Lung (tissue), 12 donors: ENCODE measurements around the gene GNA12. TPM values are rescaled to one million over a fixed set of nuclear protein-coding genes. Genes with fewer than 3 reads are reported as not detected.
"Not testable (repeated sequence)": the region's sequence is repeated elsewhere in the genome, so short reads cannot be mapped to it uniquely, and the experiment has no call there.

Experiments
- ATAC-seq: fragments of 200-7000 bp; cut with Tn5 transposase; one replicate; pipeline ENCODE4 v1.9.1; 2020; ENCODE audit warnings: moderate number of reproducible peaks; ENCODE audit not compliant: insufficient read depth, low FRiP score
- DNase-seq, 3 donors: peaks; one replicate each; pipeline ENCODE4 v3.0.0-alpha.2; 2013 to 2017
- H3K27ac ChIP-seq, 2 donors: one replicate each; pipeline ENCODE4 v1.5.1; 2013; ENCODE audit warnings: mild to moderate bottlenecking in 2 of 2, moderate library complexity in 2 of 2, control low read depth in 1 of 2, inconsistent platforms in 1 of 2, low read depth in 1 of 2, low read length in 1 of 2
- H3K27me3 ChIP-seq, 3 donors: one replicate each; pipeline ENCODE4 v1.5.1; 2013; ENCODE audit warnings: low read length in 2 of 3; ENCODE audit not compliant: control insufficient read depth in 3 of 3, insufficient read depth in 3 of 3
- H3K36me3 ChIP-seq, 4 donors: one replicate each; pipeline ENCODE4 v1.5.1; 2013; ENCODE audit warnings: low read length in 4 of 4, mild to moderate bottlenecking in 1 of 4, moderate library complexity in 1 of 4; ENCODE audit not compliant: control insufficient read depth in 4 of 4, insufficient read depth in 4 of 4
- H3K4me1 ChIP-seq, 5 donors: one replicate each; pipeline ENCODE4 v1.5.1; 2013; ENCODE audit warnings: low read length in 5 of 5, mild to moderate bottlenecking in 2 of 5, moderate library complexity in 1 of 5; ENCODE audit not compliant: control insufficient read depth in 5 of 5, insufficient read depth in 5 of 5
- H3K4me3 ChIP-seq: one replicate; pipeline ENCODE4 v1.5.1; 2013; ENCODE audit warnings: mild to moderate bottlenecking, control low read depth, moderate library complexity
- H3K9ac ChIP-seq, 2 donors: one replicate each; pipeline ENCODE4 v1.5.1; 2013; ENCODE audit warnings: low read length in 2 of 2, control low read depth in 1 of 2; ENCODE audit not compliant: insufficient read depth in 1 of 2
- H3K9me3 ChIP-seq, 4 donors: one replicate each; pipeline ENCODE4 v1.5.1; 2013; ENCODE audit warnings: low read length in 3 of 4, mild to moderate bottlenecking in 1 of 4, moderate library complexity in 1 of 4; ENCODE audit not compliant: control insufficient read depth in 4 of 4, insufficient read depth in 3 of 4
- CTCF ChIP-seq: IDR thresholded peaks from 2 replicates; pipeline ENCODE4 v1.5.1; 2012; ENCODE audit warnings: mild to moderate bottlenecking; ENCODE audit errors: control extremely low read depth, extremely low read depth
- WGBS, 2 donors: extraction: QIAGEN DNeasy Blood & Tissue Kit; methylation state at CpG; one replicate each; pipeline ENCODE4 v1.1.7; 2013; 5-methylcytosine and 5-hydroxymethylcytosine counted together
- polyA plus RNA-seq, 2 donors: library from polyadenylated mRNA; stranded (reverse); fragments of 200-250 nt; gene quantifications; one replicate each; pipeline ENCODE4 v1.2.1, GENCODE V29; 2013
- total RNA-seq, 2 donors: library from RNA; depleted of rRNA in 1 of 2; stranded (reverse); fragments of >200 nt in 1 of 2; gene quantifications; one replicate each; pipeline ENCODE4 v1.2.1, GENCODE V29; 2014 to 2021
- donor health status: control.
- donor health status: control.
- donor health status: Bipolar disorder and iron deficiency.
- donor health status: healthy.
- donor health status: DM: yes; HTN: yes; CAD: no.

Gene GNA12
- total and polyA plus RNA-seq, 4 donors, result 11.0 to 51.9 (median 33.5) TPM

DNA sequence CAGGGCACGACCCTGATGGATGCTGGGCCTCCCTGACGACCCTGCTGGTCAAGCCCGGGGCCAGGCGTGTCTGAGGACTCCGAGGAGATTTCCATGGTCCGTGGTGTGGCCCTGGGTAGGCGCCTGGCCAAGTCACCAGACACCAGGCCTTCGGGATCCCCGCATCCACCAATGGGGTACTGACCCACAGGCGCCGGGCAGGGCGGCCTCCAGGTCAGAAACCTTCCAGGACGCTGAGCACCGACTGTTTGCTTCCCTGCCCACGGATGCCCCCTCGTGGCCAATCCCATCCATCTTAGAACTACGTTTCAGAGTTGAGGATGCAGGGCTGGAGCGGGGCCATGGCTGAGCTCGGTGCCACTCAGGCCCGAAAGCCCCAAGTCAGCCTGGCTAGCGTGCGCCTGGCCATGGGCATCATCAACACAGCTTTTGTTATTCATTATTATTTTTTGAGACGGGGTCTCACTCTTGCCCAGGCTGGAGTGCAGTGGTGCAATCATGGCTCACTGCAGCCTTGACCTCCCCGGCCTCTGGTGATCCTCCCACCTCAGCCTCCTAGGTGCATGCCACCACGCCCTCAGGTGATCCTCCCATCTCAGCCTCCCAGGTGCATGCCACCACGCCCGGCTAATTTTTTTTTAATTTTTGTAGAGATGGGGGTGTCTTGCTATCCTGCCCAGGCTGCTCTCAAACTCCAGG, 163.2 kb downstream of the GNA12 start:
- H3K9ac ChIP-seq, result no peak overlapping the region
- peaks cover 0 to 6% (median 0%) of the 10 kb centered on the region in 5 donors for H3K4me1 ChIP-seq
- peak; percentile 78 for TF ChIP-seq CTCF
- H3K27ac ChIP-seq, result no peak overlapping the region
- DNase-seq (peak; percentile 58 to 67 (median 64)), ATAC-seq (peak; percentile 79)
- no peaks in the 10 kb centered on the region for H3K36me3 ChIP-seq
- peaks cover 0 to 2% (median 2%) of the 10 kb centered on the region in 3 donors for H3K27me3 ChIP-seq
- WGBS, 2 donors, result 38 to 53% methylated on average over 27 of the region's 27 CpGs
- peaks cover 0 to 5% (median under 1%) of the 10 kb centered on the region in 4 donors for H3K9me3 ChIP-seq
- no peak overlapping the region for H3K4me3 ChIP-seq

GRCh38 chr7:2680256-2680655, 163.9 kb downstream of the GNA12 start:
- no peak overlapping the region for H3K27ac ChIP-seq
- H3K9me3 ChIP-seq, result peaks cover 0 to 5% (median under 1%) of the 10 kb centered on the region in 4 donors
- 85 to 96% methylated on average over 13 of the region's 13 CpGs for WGBS, 2 donors
- H3K4me3 ChIP-seq, result no peak overlapping the region
- no peak overlapping the region for H3K9ac ChIP-seq
- peaks cover 0 to 6% (median 0%) of the 10 kb centered on the region in 5 donors for H3K4me1 ChIP-seq
- ATAC-seq (no peak), DNase-seq (no peak)
- no peaks in the 10 kb centered on the region for H3K27me3 ChIP-seq
- no peak for TF ChIP-seq CTCF
- H3K36me3 ChIP-seq, result no peaks in the 10 kb centered on the region

DNA sequence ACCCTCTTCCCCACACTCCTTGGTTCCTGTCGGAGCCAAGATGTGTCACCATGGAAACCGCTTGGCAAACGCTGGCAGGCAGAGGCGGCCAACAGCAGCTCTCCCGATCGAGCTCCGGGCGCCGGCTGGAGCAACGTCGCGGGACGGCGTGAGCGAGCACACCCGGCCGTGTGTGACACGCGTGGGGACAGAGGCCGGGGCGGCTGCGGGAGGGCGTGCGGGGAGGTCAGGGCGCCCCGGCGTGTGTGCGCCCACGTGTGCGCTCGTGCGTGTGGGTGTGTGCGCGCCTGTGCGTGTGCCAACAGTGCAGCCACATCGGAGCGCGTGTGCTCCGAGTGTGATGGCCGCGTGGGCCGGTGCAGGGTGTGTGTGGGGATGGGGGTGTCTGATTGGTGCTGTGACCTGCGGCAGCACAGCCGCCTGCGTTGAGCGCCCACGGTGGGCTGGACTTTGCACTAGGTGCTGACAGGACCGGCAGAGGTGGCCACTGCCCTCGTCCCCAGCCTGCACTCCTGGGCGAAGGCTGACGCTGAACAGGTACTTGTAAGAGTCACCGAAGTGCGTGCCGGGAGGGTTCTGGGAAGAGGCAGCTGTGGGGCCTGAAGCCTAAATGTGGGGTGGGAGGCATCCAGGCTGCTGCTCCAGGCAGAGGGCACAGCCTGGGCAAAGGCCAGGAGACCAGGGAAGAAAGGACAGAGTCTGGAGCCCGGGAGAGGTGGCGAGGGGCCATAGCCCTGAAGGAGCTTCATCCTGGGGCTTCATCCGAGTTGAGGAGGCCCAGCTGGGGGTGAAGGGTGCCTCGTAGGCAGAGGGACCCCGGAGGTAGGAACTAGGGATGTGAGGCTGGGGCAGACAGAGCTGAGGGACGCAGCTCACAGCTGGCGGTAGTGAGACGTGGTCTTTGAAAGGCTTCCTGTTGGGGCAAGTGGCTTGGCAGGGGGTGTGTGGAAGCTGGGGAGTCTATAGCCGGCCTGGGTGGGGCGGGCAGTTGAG, 164.7 kb downstream of the GNA12 start:
- not testable (repeated sequence) for H3K9ac ChIP-seq, H3K36me3 ChIP-seq, H3K4me3 ChIP-seq, H3K27me3 ChIP-seq, H3K27ac ChIP-seq, H3K4me1 ChIP-seq, ATAC-seq, H3K9me3 ChIP-seq
- peak; percentile 52 to 67 (median 56) for DNase-seq
- 70 to 83% methylated on average over 60 to 63 of the region's 64 CpGs for WGBS, 2 donors

DNA sequence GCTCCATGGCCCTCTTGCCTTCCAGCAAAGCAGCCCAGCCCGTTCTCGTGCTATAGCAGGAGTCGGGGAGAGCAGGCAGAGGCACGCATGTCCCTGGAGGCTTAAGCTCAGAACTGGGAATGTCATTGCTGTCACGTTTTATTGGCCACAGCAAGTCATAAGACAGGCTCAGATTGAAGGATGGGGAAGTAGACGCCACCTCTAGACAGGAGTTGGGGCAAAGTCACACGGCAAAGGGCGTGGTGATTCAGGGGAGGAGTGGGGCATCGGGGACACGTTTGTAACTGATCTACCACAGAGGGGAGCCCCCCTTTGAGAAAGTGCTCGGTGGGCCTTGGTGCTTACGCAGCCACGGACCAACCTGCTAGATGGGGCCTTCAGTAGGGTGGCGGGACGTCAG, 165.7 kb downstream of the GNA12 start:
- not testable (repeated sequence) for H3K9me3 ChIP-seq, DNase-seq, H3K27me3 ChIP-seq, H3K4me3 ChIP-seq, H3K36me3 ChIP-seq, ATAC-seq, H3K9ac ChIP-seq, H3K27ac ChIP-seq, H3K4me1 ChIP-seq
- WGBS, 2 donors, result 78 to 80% methylated on average over 11 to 15 of the region's 15 CpGs

Other genes with a start within 250 kb of the GNA12 start
- gene TTYH3, start 212.3 kb downstream of the GNA12 start, total RNA-seq, result 10 to 100 TPM; 50.6 to 74.0 TPM
- gene TTYH3, start 212.3 kb downstream of the GNA12 start, polyA plus RNA-seq, result 10 to 100 TPM; 14.3 to 60.9 TPM
- gene AMZ1, start 156.1 kb downstream of the GNA12 start, total RNA-seq, result 1 to 10 TPM in 1 of 2 donors, under 1 TPM in 1; 0.65 to 8.3 TPM
- gene AMZ1, start 156.1 kb downstream of the GNA12 start, polyA plus RNA-seq, result under 1 TPM; 0.13 to 0.39 TPM
- 1 to 10 TPM; 3.2 to 4.3 TPM for gene CARD11, start 199.6 kb upstream of the GNA12 start, total RNA-seq
- gene CARD11, start 199.6 kb upstream of the GNA12 start, polyA plus RNA-seq, result 1 to 10 TPM; 1.5 to 4.2 TPM